H9 (cell line): ENCODE data around the gene CCDC91. TPM values are rescaled to one million over a fixed set of nuclear protein-coding genes. Genes with fewer than 3 reads are reported as not detected.

Source experiments
- DNase-seq: peaks from one replicate; pipeline ENCODE4 v3.0.0-alpha.2; 2017
- H2AFZ ChIP-seq: one replicate; pipeline ENCODE4 v1.6.1; 2013; ENCODE audit warnings: mild to moderate bottlenecking, low read length, control low read depth, moderate library complexity
- H2AK5ac ChIP-seq: 2 replicates; pipeline ENCODE4 v1.6.1; 2013; ENCODE audit warnings: low read length, control low read depth, mixed read lengths; ENCODE audit not compliant: insufficient read length
- H2BK120ac ChIP-seq: one replicate; pipeline ENCODE4 v1.6.1; 2013; ENCODE audit warnings: low read depth, mild to moderate bottlenecking, low read length, control low read depth, inconsistent platforms; ENCODE audit not compliant: poor library complexity, severe bottlenecking
- H2BK12ac ChIP-seq: 2 replicates; pipeline ENCODE4 v1.6.1; 2013; ENCODE audit warnings: low read length, control low read depth, mixed read lengths, low read depth; ENCODE audit not compliant: insufficient read length
- H2BK15ac ChIP-seq: 2 replicates; pipeline ENCODE4 v1.6.1; 2013; ENCODE audit warnings: low read depth, low read length, control low read depth
- H2BK20ac ChIP-seq: one replicate; pipeline ENCODE4 v1.6.1; 2013; ENCODE audit warnings: low read depth, mild to moderate bottlenecking, low read length, control low read depth, inconsistent platforms; ENCODE audit not compliant: poor library complexity, severe bottlenecking
- H2BK5ac ChIP-seq: 2 replicates; pipeline ENCODE4 v1.6.1; 2013; ENCODE audit warnings: low read length, control low read depth, mixed read lengths; ENCODE audit not compliant: insufficient read length
- H3K14ac ChIP-seq: 2 replicates; pipeline ENCODE4 v1.6.1; 2013; ENCODE audit warnings: low read length, control low read depth; ENCODE audit not compliant: insufficient read depth
- H3K18ac ChIP-seq: 2 replicates; pipeline ENCODE4 v1.6.1; 2013; ENCODE audit warnings: low read depth, mild to moderate bottlenecking, mixed read lengths, low read length, control low read depth; ENCODE audit not compliant: insufficient read length
- H3K23ac ChIP-seq: 2 replicates; pipeline ENCODE4 v1.6.1; 2013; ENCODE audit warnings: low read length, control low read depth, mixed read lengths, low read depth; ENCODE audit not compliant: insufficient read length
- H3K23me2 ChIP-seq: 2 replicates; pipeline ENCODE4 v1.6.1; 2013; ENCODE audit warnings: low read depth, mild to moderate bottlenecking, mixed read lengths, low read length, control low read depth; ENCODE audit not compliant: insufficient read length, poor library complexity, severe bottlenecking
- H3K27ac ChIP-seq: 2 replicates; pipeline ENCODE4 v1.5.1; 2013; ENCODE audit warnings: low read length, control low read depth, mixed read lengths, low read depth; ENCODE audit not compliant: insufficient read length
- H3K27me3 ChIP-seq: 2 replicates; pipeline ENCODE4 v1.6.1; 2013; ENCODE audit warnings: low read length, control low read depth, inconsistent platforms; ENCODE audit not compliant: insufficient read depth
- H3K4ac ChIP-seq: 2 replicates; pipeline ENCODE4 v1.6.1; 2013; ENCODE audit warnings: low read depth, mild to moderate bottlenecking, control low read depth, inconsistent platforms, low read length, moderate library complexity
- H3K4me1 ChIP-seq: 2 replicates; pipeline ENCODE4 v1.6.1; 2013; ENCODE audit warnings: low read length, control low read depth, inconsistent platforms; ENCODE audit not compliant: insufficient read depth
- H3K4me2 ChIP-seq: 2 replicates; pipeline ENCODE4 v1.6.1; 2013; ENCODE audit warnings: low read length, control low read depth, mixed read lengths; ENCODE audit not compliant: insufficient read length, insufficient read depth
- H3K56ac ChIP-seq: 2 replicates; pipeline ENCODE4 v1.6.1; 2013; ENCODE audit warnings: low read depth, mild to moderate bottlenecking, mixed read lengths, low read length, control low read depth; ENCODE audit not compliant: insufficient read length
- H3K79me1 ChIP-seq: 2 replicates; pipeline ENCODE4 v1.6.1; 2013; ENCODE audit warnings: low read depth, mild to moderate bottlenecking, moderate library complexity, low read length, control low read depth, inconsistent platforms; ENCODE audit not compliant: insufficient read depth, poor library complexity, severe bottlenecking
- H3K79me2 ChIP-seq: 2 replicates; pipeline ENCODE4 v1.6.1; 2013; ENCODE audit warnings: low read length, control low read depth, inconsistent platforms; ENCODE audit not compliant: insufficient read depth
- H3K9ac ChIP-seq: 2 replicates; pipeline ENCODE4 v1.6.1; 2013; ENCODE audit warnings: low read length, control low read depth, mixed read lengths; ENCODE audit not compliant: insufficient read length; ENCODE audit errors: extremely low read depth
- H3K9me3 ChIP-seq: one replicate; pipeline ENCODE4 v1.6.1; 2013; ENCODE audit warnings: low read depth, low read length, inconsistent platforms; ENCODE audit not compliant: control insufficient read depth
- H3T11ph ChIP-seq: one replicate; pipeline ENCODE4 v1.6.1; 2013; ENCODE audit warnings: mild to moderate bottlenecking, low read length, control low read depth, inconsistent platforms
- H4K20me1 ChIP-seq: one replicate; pipeline ENCODE4 v1.6.1; 2013; ENCODE audit not compliant: control insufficient read depth, insufficient read length, insufficient read depth
- H4K5ac ChIP-seq: 2 replicates; pipeline ENCODE4 v1.6.1; 2013; ENCODE audit warnings: low read depth, mild to moderate bottlenecking, mixed read lengths, low read length, control low read depth; ENCODE audit not compliant: insufficient read length
- H4K8ac ChIP-seq: replicated peaks from 2 replicates; pipeline ENCODE4 v1.6.1; 2013; ENCODE audit warnings: low read length, control low read depth, mixed read lengths, low read depth; ENCODE audit not compliant: insufficient read length
- H4K91ac ChIP-seq: 2 replicates; pipeline ENCODE4 v1.6.1; 2013; ENCODE audit warnings: low read depth, mild to moderate bottlenecking, moderate library complexity, mixed read lengths, low read length, control low read depth; ENCODE audit not compliant: insufficient read length
- H3K27ac Mint-ChIP-seq, 3 experiments: 2 replicates in 2 of 3; 3 replicates in 1 of 3; pipeline ENCODE4 v1.8.0; 2020 to 2021; ENCODE audit warnings: mixed read lengths in 3 of 3, mild to moderate bottlenecking in 1 of 3, moderate library complexity in 1 of 3
- H3K27me3 Mint-ChIP-seq: 2 replicates; pipeline ENCODE4 v1.8.0; 2021; ENCODE audit warnings: low read depth, mild to moderate bottlenecking, moderate library complexity, mixed read lengths
- H3K36me3 Mint-ChIP-seq, 3 experiments: 2 replicates in 2 of 3; 3 replicates in 1 of 3; pipeline ENCODE4 v1.8.0; 2020 to 2021; ENCODE audit warnings: low read depth in 3 of 3, mixed read lengths in 3 of 3; ENCODE audit not compliant: insufficient read depth in 1 of 3
- H3K4me1 Mint-ChIP-seq, 2 experiments: 2 replicates each; pipeline ENCODE4 v1.8.0; 2020; ENCODE audit warnings: mixed read lengths in 2 of 2
- H3K4me3 Mint-ChIP-seq, 2 experiments: 2 replicates in 1 of 2; 3 replicates in 1 of 2; pipeline ENCODE4 v1.8.0; 2020 to 2021; ENCODE audit warnings: mild to moderate bottlenecking in 2 of 2, mixed read lengths in 2 of 2, moderate library complexity in 1 of 2
- H3K9me3 Mint-ChIP-seq, 2 experiments: 2 replicates in 1 of 2; 3 replicates in 1 of 2; pipeline ENCODE4 v1.8.0; 2020; ENCODE audit warnings: mild to moderate bottlenecking in 2 of 2, mixed read lengths in 2 of 2, moderate library complexity in 1 of 2
- CTCF ChIP-seq: fragments of 200-600 bp; sonication (generic); conservative IDR thresholded peaks from 3 replicates; pipeline ENCODE4 v1.8.0; 2021; ENCODE audit warnings: antibody characterized with exemption, mild to moderate bottlenecking
- WGBS: extraction: QIAGEN DNeasy Blood & Tissue Kit; methylation state at CpG from one replicate; pipeline ENCODE4 v1.1.7; 2013; ENCODE audit warnings: missing lambda C conversion rate, low lambda C conversion rate, mixed read lengths; ENCODE audit not compliant: insufficient read length; ENCODE audit errors: extremely low coverage; 5-methylcytosine and 5-hydroxymethylcytosine counted together
- total RNA-seq: library from RNA; stranded (reverse); gene quantifications from 2 replicates; pipeline ENCODE4 v1.2.1, GENCODE V29; 2021

The CCDC91 gene
- total RNA-seq, 1 experiment from 2014 or later = 22.7 TPM

DNA sequence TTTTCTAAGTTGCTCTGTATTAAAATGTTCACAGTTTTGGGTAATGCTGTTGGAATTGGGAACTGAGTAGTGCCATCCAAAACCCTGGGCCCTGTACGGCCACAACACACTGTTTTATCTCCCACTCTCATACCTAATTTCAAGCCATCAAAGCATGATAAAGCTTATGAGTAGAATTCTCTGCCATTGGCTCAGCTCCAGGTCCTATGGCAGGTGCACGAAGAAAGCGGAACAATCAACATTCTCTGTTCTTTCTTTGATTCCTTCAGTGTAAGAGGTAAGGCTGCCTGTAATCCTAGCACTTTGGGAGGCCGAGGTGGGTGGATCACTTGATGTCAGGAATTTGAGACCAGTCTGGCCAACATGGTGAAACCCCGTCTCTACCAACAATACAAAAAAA, 394.9 kb downstream of the CCDC91 start:
- Histone ChIP-seq H2BK15ac (no peak overlapping the region), H4K5ac (no peak overlapping the region), H2AFZ (no peak overlapping the region), H2AK5ac (no peak overlapping the region), H3K56ac (no peak overlapping the region), H3K79me2 (no peaks in the 10 kb centered on the region), H4K20me1 (no peaks in the 10 kb centered on the region), H3K14ac (no peak overlapping the region), H2BK5ac (no peak overlapping the region), H3K18ac (no peak overlapping the region), H2BK12ac (no peak overlapping the region), H3K27me3 (no peaks in the 10 kb centered on the region), H3K4me1 (no peaks in the 10 kb centered on the region), H3K4ac (no peak overlapping the region), H3K27ac (no peak overlapping the region), H3T11ph (no peak overlapping the region), H2BK120ac (no peak overlapping the region), H3K23ac (no peak overlapping the region), H3K9me3 (no peaks in the 10 kb centered on the region), H4K8ac (no peak overlapping the region), H3K4me2 (no peak overlapping the region), H4K91ac (no peak overlapping the region), H3K9ac (no peak overlapping the region), H3K23me2 (no peaks in the 10 kb centered on the region), H3K79me1 (no peaks in the 10 kb centered on the region), H2BK20ac (no peak overlapping the region)
- WGBS = no CpG with 5 or more reads among the region's 5 CpGs
- Mint-ChIP-seq H3K9me3 (no peaks in the 10 kb centered on the region), H3K4me1 (no peaks in the 10 kb centered on the region), H3K27me3 (no peaks in the 10 kb centered on the region), H3K4me3 (no peak overlapping the region), H3K27ac (no peak overlapping the region; a peak in 1 of 7 replicates), H3K36me3 (no peaks in the 10 kb centered on the region)
- no peak for DNase-seq
- TF ChIP-seq CTCF = no peak
